T-helper 17 cell (primary cell): ENCODE measurements around the gene PPP2R2C. TPM values are rescaled to one million over a fixed set of nuclear protein-coding genes. Genes with fewer than 3 reads are reported as not detected.
A peak's percentile ranks its signal among the peaks of the same experiment; 100 is the strongest.

Experiments
- ATAC-seq: fragments of 150-1000 bp; cut with Tn5 transposase; 2 replicates; pipeline ENCODE4 v1.10.0; 2021; ENCODE audit warnings: mild to moderate bottlenecking, moderate library complexity
- DNase-seq, 3 donors: peaks; one replicate each; pipeline versions ENCODE4 v3.0.0 to v3.0.0-alpha.2; 2020 to 2021
- H3K9me3 ChIP-seq: one replicate; pipeline ENCODE4 v1.7.0; 2013; ENCODE audit warnings: low read length, mild to moderate bottlenecking; ENCODE audit not compliant: control insufficient read depth, poor library complexity, severe bottlenecking
- H3K27ac Mint-ChIP-seq: one replicate; pipeline ENCODE4 v1.8.0; 2022; ENCODE audit warnings: mild to moderate bottlenecking, moderate library complexity, mixed read lengths
- H3K27me3 Mint-ChIP-seq: one replicate; pipeline ENCODE4 v1.8.0; 2022; ENCODE audit warnings: mixed read lengths
- H3K36me3 Mint-ChIP-seq: one replicate; pipeline ENCODE4 v1.8.0; 2022; ENCODE audit warnings: low read depth, mixed read lengths
- H3K4me1 Mint-ChIP-seq: one replicate; pipeline ENCODE4 v1.8.0; 2022; ENCODE audit warnings: mild to moderate bottlenecking, mixed read lengths
- H3K4me3 Mint-ChIP-seq: one replicate; pipeline ENCODE4 v1.8.0; 2022; ENCODE audit warnings: mild to moderate bottlenecking, moderate library complexity, mixed read lengths
- total RNA-seq, 4 donors: library from RNA in 2 of 4; stranded (reverse) in 2 of 4; gene quantifications; one replicate each; pipeline ENCODE4 v1.2.3 and lab custom pipeline; 2022 to 2026

PPP2R2C gene
- total RNA-seq, 2 donors from 2014 or later, result not detected

DNA sequence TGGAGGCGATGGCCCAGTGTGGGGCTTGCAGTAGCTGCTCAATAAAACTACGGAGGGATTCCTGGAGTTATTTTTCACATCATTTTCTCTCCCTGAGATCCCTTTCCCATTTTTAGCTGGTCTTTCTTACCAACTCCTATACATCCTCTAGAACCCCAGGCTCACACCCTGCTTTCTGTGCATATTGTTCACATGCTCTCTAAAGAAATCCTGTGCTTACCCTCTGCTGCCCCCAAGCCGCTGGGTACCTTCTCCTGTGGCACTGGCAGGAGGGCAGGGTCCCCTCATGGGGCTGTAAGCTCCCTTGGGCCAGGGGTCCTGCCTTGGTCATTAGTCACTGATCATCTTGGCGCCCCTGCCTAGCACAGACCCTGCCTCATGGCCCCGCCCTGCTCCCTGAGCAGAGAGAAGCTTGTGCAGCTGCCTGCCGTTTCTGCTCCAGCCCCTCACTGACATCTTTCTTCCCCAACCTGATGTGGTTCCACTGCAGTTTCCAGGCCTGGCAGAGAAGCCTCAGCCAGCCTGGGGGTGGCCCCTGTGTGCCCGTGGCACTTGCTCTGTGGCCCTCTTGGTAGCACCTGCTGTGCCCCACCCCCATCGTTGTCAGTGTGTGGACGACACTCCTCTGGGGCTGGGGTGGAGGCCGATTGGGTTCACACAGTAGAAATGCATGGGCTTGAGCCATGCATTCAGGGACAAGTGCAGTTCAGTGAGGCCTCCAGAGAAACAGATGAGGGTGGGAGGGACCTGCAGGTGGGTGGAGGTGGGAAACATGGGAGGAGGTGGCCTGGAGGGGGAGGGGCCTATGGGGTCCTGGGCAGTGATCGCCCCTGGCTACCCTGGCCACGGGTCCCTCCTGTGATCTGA, 133.2 kb downstream of the PPP2R2C start:
- ATAC-seq (no peak), DNase-seq (no peak)
- Mint-ChIP-seq H3K27ac (peak overlapping the region; percentile 68), H3K27me3 (peaks cover 39% of the 10 kb centered on the region), H3K4me1 (peaks cover 32% of the 10 kb centered on the region), H3K36me3 (peaks cover 2% of the 10 kb centered on the region), H3K4me3 (no peak overlapping the region)
- no peaks in the 10 kb centered on the region for H3K9me3 ChIP-seq

DNA sequence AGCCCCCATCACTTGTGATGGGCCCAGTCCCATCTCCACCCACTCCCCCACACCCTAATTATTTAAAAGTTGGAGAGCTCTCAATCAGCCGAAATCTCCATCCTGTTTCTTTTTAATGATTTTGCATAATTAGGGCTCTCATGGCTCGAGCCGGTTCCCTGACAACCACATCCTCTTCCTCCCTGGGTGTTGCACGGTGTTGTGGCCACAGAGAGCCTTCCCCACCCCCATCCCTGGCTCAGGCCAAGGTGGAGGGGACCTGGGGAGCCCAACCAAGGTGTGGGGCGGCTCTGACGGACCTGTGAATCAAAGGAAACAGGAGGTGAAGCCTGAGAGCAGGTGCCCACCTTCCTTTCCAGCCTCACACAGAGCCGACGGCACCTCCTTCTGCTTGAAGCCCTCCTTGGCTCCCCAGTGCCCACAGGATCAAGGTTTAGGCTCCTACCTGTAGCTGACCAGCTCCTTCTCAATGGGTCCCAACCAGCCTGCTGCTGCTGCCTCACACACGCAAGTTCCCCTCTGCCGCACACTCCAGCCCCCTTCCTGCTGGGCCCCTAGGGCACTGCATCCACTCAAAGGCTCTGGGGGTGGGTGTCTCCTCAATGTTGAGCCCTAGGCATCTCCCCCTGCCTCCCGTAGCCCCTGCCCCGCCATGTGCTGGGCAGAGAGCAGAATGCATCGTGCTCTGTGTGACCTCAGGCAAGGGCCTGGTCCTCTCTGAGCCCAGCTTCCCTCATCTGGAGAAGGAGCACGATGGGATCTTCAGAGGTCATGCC, 134.1 kb downstream of the PPP2R2C start:
- H3K4me1 Mint-ChIP-seq, result peaks cover 32% of the 10 kb centered on the region
- H3K9me3 ChIP-seq, result no peaks in the 10 kb centered on the region
- H3K36me3 Mint-ChIP-seq, result peaks cover 2% of the 10 kb centered on the region
- H3K4me3 Mint-ChIP-seq, result peak overlapping the region; percentile 87
- H3K27me3 Mint-ChIP-seq, result peaks cover 43% of the 10 kb centered on the region
- peak overlapping the region; percentile 68 for H3K27ac Mint-ChIP-seq
- no peak for DNase-seq
- ATAC-seq, result peak; percentile 37

DNA sequence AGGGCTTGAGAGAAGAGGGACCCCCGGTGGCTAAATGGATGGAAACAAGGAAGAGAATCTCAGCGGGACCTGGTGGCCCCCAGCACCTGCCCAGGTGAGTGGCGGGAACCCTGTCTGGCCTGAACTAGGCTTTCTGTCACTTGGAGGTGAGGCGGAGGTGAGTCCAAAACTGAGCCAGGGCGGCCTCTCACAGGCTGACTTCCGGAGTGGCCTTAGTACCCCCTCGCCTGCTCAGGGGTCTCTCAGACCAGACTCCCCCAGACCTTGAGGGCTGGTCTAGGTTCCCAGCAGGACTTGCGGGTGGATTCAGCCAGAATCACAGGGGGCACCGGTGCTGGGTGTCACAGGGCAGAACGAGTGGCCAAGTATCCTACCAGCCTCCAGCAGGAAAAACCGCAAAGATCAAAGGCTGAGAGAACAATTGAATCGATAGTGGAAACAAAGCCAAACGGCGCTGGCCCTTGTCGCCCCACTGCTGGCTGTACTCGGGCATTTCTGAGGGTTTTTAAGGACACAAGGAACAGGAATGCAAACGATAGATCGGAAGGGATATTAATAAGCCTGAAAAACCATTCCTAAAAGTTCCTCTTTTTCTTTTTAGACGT, 135.0 kb downstream of the PPP2R2C start:
- DNase-seq (no peak), ATAC-seq (no peak)
- H3K27me3 Mint-ChIP-seq, result peaks cover 52% of the 10 kb centered on the region
- peaks cover 32% of the 10 kb centered on the region for H3K4me1 Mint-ChIP-seq
- H3K27ac Mint-ChIP-seq, result peak overlapping the region; percentile 68
- H3K9me3 ChIP-seq, result peaks cover 4% of the 10 kb centered on the region
- H3K36me3 Mint-ChIP-seq, result peaks cover 2% of the 10 kb centered on the region
- peak overlapping the region; percentile 87 for H3K4me3 Mint-ChIP-seq

DNA sequence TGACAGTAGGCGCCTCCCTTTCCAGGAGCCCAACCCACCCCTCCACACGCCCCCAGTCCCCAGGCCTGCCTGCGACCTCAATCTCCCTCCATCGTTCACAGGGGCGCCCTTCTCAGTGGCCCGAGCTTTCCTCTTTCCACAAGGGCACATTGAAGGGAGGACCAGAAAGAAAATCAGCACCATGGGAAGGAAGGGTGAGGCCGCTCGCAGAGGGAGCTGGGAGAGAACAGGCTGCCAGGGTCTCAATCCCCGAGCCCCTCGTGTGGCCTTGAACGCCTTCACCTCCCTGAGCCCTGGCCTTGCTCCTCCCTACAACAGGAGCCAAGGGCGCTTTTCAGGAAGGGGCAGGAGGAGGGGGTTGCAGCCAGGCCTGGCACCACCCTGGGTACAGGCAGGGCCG, 136.2 kb downstream of the PPP2R2C start:
- DNase-seq, result no peak
- H3K4me1 Mint-ChIP-seq, result peaks cover 28% of the 10 kb centered on the region
- H3K27me3 Mint-ChIP-seq, result peaks cover 52% of the 10 kb centered on the region
- H3K4me3 Mint-ChIP-seq, result no peak overlapping the region
- peaks cover 2% of the 10 kb centered on the region for H3K36me3 Mint-ChIP-seq
- no peak overlapping the region for H3K27ac Mint-ChIP-seq
- no peak for ATAC-seq
- peaks cover 4% of the 10 kb centered on the region for H3K9me3 ChIP-seq

DNA sequence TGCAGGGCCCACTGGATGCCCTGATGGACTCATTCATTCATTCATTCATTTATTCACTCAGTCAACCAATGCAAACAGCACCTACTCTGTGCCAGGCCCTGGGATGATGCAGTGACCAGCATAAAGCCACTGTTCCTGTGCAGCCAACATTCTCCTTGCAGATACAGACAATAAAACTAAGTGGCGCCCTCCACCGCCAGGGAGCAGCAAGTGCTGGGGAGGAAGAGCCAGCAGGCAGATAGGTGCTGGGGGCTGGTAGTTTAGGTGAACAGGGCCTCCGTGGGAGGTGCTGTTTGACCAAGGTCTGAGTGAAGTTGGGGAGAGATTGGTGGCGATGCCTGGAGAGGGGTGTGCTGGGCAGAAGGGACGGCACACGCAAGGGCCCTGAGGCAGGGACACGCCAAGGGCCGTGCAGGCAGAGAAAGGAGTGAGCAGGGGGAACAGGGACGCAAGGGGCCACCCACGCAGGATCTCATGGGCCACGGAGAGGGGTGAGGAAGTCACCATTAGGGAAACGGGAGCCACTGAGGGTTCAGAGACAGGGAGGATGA, 137.3 kb downstream of the PPP2R2C start:
- Mint-ChIP-seq H3K4me3 (no peak overlapping the region), H3K4me1 (peaks cover 27% of the 10 kb centered on the region), H3K36me3 (peaks cover 1% of the 10 kb centered on the region), H3K27me3 (peaks cover 47% of the 10 kb centered on the region), H3K27ac (no peak overlapping the region)
- H3K9me3 ChIP-seq, result peaks cover 4% of the 10 kb centered on the region
- DNase-seq (no peak), ATAC-seq (no peak)

DNA sequence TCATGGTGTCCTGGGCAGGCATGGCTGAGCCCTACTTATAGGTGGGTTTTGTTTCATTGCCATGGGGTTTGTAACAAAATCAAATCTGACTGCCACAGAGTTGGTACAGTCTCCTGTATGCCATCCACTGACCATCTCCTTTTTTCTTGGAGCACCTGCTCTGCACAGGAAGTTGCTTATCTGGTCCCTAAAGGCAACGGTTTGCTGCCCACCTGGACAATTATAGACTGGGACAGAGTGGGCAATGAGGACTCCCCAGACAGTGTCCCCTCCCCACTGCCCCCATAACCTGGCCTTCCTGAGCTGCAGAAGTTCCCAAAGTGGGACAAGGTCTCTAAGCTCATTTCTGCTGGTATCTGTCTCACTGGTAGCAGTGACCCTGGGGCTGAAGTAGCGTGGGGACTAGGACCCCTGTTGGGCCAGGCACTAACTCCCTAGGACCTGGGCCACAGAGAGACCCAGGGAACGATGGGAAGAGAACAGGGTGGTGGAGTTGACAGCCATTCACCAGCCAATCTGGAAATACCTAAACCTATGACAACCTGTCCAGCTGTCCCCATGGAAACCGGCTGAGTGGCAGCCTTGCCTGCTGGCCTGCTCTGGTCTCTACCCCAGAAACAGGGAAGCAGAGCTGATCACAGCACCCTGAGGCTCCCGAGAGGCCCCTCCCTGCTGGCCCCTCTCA, 138.1 kb downstream of the PPP2R2C start:
- H3K27me3 Mint-ChIP-seq, result peaks cover 52% of the 10 kb centered on the region
- H3K9me3 ChIP-seq, result peaks cover 4% of the 10 kb centered on the region
- DNase-seq (no peak), ATAC-seq (no peak)
- peaks cover 26% of the 10 kb centered on the region for H3K4me1 Mint-ChIP-seq
- H3K36me3 Mint-ChIP-seq, result no peaks in the 10 kb centered on the region
- H3K4me3 Mint-ChIP-seq, result no peak overlapping the region
- no peak overlapping the region for H3K27ac Mint-ChIP-seq

DNA sequence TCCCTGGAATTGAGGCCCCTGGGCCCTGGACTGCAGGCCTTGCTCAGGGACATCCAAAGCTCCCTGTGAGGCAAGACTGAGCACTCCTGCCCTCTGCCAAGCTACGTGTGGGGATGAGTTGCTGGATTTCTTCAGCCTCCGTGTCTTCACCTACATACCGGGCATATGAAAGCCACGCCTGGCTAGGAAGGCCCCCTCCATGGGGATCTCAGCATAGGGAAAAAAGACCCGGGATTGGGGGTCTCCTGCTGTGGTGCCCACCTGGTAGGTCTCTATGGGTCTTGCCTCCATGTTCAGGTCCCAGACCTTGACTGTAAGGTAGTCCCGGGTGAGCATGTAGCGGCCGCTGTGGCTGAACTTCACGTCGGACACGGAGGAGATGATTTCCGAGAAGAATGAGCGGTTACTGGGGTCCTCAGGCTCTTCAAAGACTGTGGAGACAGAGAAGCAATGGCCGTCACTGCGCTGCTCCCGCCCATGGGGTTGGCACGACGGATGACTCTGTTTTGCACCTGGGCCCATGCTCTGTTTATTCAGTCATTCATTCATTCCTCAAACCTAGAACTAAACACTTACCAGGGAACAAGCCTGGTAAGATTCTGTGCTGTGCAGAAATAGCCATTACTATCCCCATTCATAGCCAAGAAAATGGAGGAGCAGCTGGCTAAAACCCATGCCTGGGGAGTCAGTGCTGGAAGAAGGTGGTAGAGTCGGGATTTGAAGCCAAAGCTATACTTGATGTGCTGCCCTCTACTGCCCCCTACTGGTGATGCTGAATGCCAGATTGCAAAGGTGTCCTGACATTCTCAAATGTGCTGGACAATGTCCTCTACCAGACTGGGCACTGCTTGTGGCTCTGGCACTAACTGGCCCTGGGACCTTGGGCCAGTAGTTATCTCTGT, 138.9 kb downstream of the PPP2R2C start:
- H3K4me1 Mint-ChIP-seq, result peaks cover 20% of the 10 kb centered on the region
- no peak for DNase-seq
- peaks cover 4% of the 10 kb centered on the region for H3K9me3 ChIP-seq
- ATAC-seq, result no peak
- H3K27me3 Mint-ChIP-seq, result peaks cover 52% of the 10 kb centered on the region
- H3K36me3 Mint-ChIP-seq, result no peaks in the 10 kb centered on the region
- H3K4me3 Mint-ChIP-seq, result no peak overlapping the region
- H3K27ac Mint-ChIP-seq, result no peak overlapping the region

DNA sequence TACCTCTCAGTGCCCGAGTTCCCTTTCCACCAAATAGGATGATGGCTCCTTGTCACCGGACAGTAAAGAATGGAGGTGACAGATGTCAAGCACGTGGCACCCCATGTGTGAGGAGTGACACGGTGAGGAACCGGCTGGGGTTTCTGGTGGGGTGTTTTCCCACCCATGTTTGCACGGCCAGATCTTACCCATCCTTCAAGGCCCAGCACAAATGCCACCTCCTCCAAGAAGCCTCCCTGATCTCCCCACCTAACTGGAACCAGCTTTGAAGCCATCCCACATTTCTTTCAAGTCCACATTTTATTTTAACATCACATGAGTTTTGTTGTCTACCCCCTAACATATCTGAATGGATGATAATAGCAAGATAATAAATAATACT, 139.8 kb downstream of the PPP2R2C start:
- Mint-ChIP-seq H3K4me1 (peaks cover 11% of the 10 kb centered on the region), H3K27ac (no peak overlapping the region), H3K4me3 (no peak overlapping the region), H3K36me3 (no peaks in the 10 kb centered on the region), H3K27me3 (peaks cover 52% of the 10 kb centered on the region)
- no peak for ATAC-seq
- DNase-seq, result no peak
- peaks cover 4% of the 10 kb centered on the region for H3K9me3 ChIP-seq

DNA sequence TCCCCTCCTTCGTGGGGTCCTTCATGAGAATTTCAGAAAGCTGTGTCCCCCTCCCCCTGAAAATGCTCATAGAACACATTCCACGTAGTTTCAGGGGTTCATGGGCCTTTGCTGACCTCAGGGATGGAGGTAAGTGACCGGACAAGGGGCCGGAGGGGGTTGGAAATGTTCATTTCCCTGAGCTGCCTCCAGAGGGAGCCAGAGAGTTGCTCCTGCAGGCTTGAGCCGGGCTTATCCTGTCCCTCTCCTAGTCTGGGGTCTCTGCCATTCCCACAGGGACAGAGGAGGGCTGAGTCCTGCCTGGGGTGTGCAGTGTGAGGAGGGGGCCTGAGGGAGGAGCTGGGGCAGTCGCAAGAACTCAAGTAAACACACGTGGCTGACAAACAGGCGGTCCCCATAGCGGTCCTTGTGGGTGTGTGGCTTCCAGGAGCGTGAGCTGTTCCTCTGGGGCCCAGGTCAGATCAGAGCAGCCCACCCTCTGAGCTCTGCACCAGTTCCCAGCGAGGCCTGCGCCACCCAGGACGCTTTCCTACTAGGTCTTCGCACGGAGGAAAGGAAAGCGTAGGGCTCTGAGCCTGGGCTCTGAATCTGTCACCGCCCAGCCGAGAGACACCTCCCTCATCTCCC, 140.3 kb downstream of the PPP2R2C start:
- no peak for ATAC-seq
- no peaks in the 10 kb centered on the region for H3K36me3 Mint-ChIP-seq

DNA sequence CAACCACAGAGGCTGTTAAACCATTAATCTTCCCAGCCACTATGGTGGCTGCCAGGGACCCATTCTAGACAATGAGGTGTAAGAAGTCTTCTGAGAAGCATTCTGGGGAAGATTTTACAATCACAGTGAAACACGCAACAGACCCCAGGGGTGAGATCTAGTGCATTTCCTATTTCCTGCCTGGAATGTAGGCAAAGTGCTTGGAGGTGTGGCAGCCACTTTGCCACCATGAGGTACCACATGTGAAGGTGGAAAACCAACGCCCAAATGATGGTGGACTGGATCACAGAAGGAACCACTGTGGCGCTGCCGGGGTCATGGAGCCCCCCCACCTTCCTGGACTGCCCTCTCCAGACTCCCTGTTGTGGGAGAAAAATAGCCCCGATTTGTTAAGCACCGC, 140.9 kb downstream of the PPP2R2C start:
- DNase-seq, result no peak
- peaks cover 3% of the 10 kb centered on the region for H3K4me1 Mint-ChIP-seq
- peaks cover 4% of the 10 kb centered on the region for H3K9me3 ChIP-seq
- H3K27ac Mint-ChIP-seq, result no peak overlapping the region
- H3K4me3 Mint-ChIP-seq, result no peak overlapping the region
- no peak for ATAC-seq
- H3K36me3 Mint-ChIP-seq, result no peaks in the 10 kb centered on the region
- peaks cover 50% of the 10 kb centered on the region for H3K27me3 Mint-ChIP-seq

More for the DNA sequence above, 140.3 kb downstream of the PPP2R2C start:
- Mint-ChIP-seq H3K4me3 (no peak overlapping the region), H3K27me3 (peaks cover 49% of the 10 kb centered on the region), H3K4me1 (peaks cover 7% of the 10 kb centered on the region), H3K27ac (no peak overlapping the region)
- peaks cover 4% of the 10 kb centered on the region for H3K9me3 ChIP-seq
- DNase-seq, result peak in 1 of 3 donors; percentile 23

DNA sequence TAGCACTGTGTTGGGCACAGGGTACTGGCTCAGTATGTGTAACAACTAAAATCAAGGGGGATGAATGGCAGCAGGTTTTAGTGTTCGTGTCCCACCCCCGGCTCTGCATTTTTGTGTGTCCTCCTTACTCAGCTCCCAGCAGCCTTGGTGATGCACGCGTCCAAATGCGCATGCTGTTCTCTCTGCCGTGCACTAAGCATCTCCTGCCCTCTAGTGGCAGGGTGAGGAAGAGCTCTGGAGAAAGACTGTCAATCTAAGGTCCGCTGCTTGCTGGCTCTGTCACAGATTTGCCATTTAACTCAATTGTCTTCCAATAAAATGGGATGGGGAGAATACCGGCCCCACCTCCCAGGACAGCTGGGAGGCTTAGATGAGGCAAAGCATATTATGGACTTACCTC, 141.4 kb downstream of the PPP2R2C start:
- H3K27ac Mint-ChIP-seq, result no peak overlapping the region
- H3K9me3 ChIP-seq, result peaks cover 4% of the 10 kb centered on the region
- H3K4me3 Mint-ChIP-seq, result no peak overlapping the region
- DNase-seq (no peak), ATAC-seq (no peak)
- peaks cover 55% of the 10 kb centered on the region for H3K27me3 Mint-ChIP-seq
- H3K36me3 Mint-ChIP-seq, result no peaks in the 10 kb centered on the region
- H3K4me1 Mint-ChIP-seq, result peaks cover 3% of the 10 kb centered on the region

DNA sequence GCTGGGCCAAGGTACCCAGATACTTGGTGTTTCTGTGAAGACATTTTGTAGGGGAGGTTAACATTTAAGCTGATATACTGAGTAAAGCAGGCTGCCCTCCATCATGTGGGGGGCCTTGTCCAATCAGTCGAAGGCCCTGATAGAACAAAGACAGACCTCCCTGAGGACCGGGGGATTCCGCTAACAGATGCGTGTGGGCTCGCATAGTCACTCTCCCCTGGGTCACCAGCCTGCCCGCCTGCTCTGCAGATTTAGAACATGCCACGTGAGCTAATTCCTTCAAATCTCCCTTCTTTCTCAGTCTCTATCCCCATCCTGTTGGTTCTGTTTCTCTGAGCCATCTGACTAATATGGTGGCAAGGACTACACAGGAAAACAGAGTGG, 142.0 kb downstream of the PPP2R2C start:
- peaks cover 2% of the 10 kb centered on the region for H3K4me1 Mint-ChIP-seq

More for the DNA sequence above, 142.0 kb downstream of the PPP2R2C start:
- Mint-ChIP-seq H3K36me3 (no peaks in the 10 kb centered on the region), H3K27ac (no peak overlapping the region), H3K4me3 (no peak overlapping the region), H3K27me3 (peaks cover 59% of the 10 kb centered on the region)
- DNase-seq, result no peak
- ATAC-seq, result no peak
- peaks cover 4% of the 10 kb centered on the region for H3K9me3 ChIP-seq
